MCF 10A (cell line): ENCODE data around the gene GRN. TPM values are rescaled to one million over a fixed set of nuclear protein-coding genes. Genes with fewer than 3 reads are reported as not detected.

ENCODE experiments used
- BruUV-seq: library from RNA; stranded (reverse); fragments of 400-500 nt; replicated peaks from 2 replicates; lab custom pipeline; 2021; lab: Mats Ljungman, UMichigan
- CTCF ChIA-PET: fragments of 300-600 bp; sonication (Branson Sonifier 250); formaldehyde crosslinking; extraction: SDS; loops from one replicate; lab custom pipeline; 2021; ENCODE audit warnings: antibody characterized with exemption, inconsistent platforms; lab: Yijun Ruan, JAX
- POLR2A ChIA-PET: fragments of 300-600, 350-650 bp; sonication (Branson Sonifier 250); formaldehyde crosslinking; extraction: SDS; loops from one replicate; lab custom pipeline; 2020; ENCODE audit warnings: antibody characterized with exemption, inconsistent platforms; lab: Yijun Ruan, JAX
- DNase-seq: peaks from one replicate; pipeline ENCODE4 v3.0.0-alpha.2; 2018; ENCODE audit not compliant: unreplicated experiment
- H3K27ac Mint-ChIP-seq: one replicate; pipeline ENCODE4 v1.8.0; 2022; ENCODE audit warnings: mild to moderate bottlenecking, low read depth, mixed read lengths; ENCODE audit not compliant: unreplicated experiment
- H3K27me3 Mint-ChIP-seq: one replicate; pipeline ENCODE4 v1.8.0; 2022; ENCODE audit warnings: mixed read lengths; ENCODE audit not compliant: insufficient read depth, unreplicated experiment
- H3K36me3 Mint-ChIP-seq: one replicate; pipeline ENCODE4 v1.8.0; 2022; ENCODE audit warnings: mild to moderate bottlenecking, moderate library complexity, mixed read lengths; ENCODE audit not compliant: insufficient read depth, unreplicated experiment
- H3K4me1 Mint-ChIP-seq: one replicate; pipeline ENCODE4 v1.8.0; 2022; ENCODE audit warnings: mixed read lengths; ENCODE audit not compliant: insufficient read depth, unreplicated experiment
- H3K4me3 Mint-ChIP-seq: one replicate; pipeline ENCODE4 v1.8.0; 2022; ENCODE audit warnings: mild to moderate bottlenecking, moderate library complexity, mixed read lengths; ENCODE audit not compliant: unreplicated experiment
- H3K9me3 Mint-ChIP-seq: one replicate; pipeline ENCODE4 v1.8.0; 2022; ENCODE audit warnings: mixed read lengths; ENCODE audit not compliant: unreplicated experiment
- intact Hi-C: fragments of 100-400 bp; cut with micrococcal nuclease; formaldehyde crosslinking; loops from 2 replicates; pipeline ENCODE4 v1.14.1; 2022
- total RNA-seq: library from RNA; stranded (reverse); gene quantifications from 2 replicates; pipeline ENCODE4 v1.2.3, GENCODE V29; 2022
- TF ChIP-seq, protein P1 (sequence below): fragments of 200-600 bp; IDR thresholded peaks from one replicate; pipeline ENCODE4 v1.8.0; 2022; ENCODE audit warnings: antibody characterized with exemption, mild to moderate bottlenecking; ENCODE audit not compliant: unreplicated experiment

The GRN gene
- total RNA-seq, 1 experiment from 2014 or later, result 143 TPM

DNA sequence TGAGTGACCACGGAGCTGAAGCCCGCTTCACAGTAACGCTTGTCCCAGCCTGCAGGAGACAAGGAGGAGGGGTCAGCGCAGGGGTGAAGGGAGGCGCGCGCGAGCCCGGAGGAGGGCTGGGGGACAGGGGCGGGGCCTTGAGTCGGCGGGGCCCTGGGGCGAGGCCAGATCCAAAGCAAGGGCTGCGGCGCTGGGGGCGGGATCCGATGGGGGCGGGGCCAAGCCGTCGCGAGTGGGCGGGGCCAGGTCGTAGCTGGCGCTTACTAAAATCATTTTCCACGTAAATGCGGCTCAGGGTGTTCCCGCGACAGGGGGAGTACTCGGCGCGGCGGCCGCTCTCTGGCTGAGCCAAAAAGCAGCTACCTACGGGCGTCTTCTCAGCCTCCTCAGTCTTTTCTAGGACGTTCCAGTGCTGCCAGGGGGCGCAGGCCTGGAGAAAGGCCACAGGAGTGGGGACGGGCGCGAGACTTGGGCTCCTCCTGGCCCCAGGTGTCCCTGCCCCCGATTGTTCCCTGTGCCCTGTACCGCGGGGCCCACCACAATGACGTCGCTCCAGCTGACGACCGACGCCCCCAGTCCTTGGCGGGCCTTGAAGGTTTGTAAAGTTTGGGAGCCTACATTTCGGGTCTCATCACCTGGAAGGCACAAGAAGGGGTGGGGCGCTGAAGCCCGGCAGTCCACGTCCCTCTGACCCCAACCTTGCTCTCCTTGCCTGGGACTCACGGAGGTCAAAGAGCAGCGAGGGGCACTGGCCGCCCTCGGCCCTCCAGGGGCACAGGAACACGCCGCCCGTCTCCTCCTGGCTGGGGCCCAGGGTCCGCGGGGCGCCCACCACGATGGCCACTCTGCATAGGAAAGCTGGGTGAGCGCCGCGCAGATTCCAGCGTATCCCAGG, 40.4 kb downstream of the GRN start:
- H3K27ac Mint-ChIP-seq, result no peak overlapping the region
- ChIA-PET CTCF (interaction anchor here (1.1 to 1.5 kb wide), 3 partner anchors 15 to 286 kb away, joined by 3 to 4 read pairs (median 3); no protein-coding TSS in a partner anchor), POLR2A (interaction anchor here (0.5 to 1.3 kb wide), 2 partner anchors 11 to 252 kb away, joined by 3 read pairs; no protein-coding TSS in a partner anchor)
- TF ChIP-seq, protein P1, sequence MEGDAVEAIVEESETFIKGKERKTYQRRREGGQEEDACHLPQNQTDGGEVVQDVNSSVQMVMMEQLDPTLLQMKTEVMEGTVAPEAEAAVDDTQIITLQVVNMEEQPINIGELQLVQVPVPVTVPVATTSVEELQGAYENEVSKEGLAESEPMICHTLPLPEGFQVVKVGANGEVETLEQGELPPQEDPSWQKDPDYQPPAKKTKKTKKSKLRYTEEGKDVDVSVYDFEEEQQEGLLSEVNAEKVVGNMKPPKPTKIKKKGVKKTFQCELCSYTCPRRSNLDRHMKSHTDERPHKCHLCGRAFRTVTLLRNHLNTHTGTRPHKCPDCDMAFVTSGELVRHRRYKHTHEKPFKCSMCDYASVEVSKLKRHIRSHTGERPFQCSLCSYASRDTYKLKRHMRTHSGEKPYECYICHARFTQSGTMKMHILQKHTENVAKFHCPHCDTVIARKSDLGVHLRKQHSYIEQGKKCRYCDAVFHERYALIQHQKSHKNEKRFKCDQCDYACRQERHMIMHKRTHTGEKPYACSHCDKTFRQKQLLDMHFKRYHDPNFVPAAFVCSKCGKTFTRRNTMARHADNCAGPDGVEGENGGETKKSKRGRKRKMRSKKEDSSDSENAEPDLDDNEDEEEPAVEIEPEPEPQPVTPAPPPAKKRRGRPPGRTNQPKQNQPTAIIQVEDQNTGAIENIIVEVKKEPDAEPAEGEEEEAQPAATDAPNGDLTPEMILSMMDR, result peak; percentile 11
- H3K27me3 Mint-ChIP-seq, result peaks cover 15% of the 10 kb centered on the region
- no peaks in the 10 kb centered on the region for H3K36me3 Mint-ChIP-seq
- H3K4me3 Mint-ChIP-seq, result peak overlapping the region; percentile 64
- no peaks in the 10 kb centered on the region for H3K4me1 Mint-ChIP-seq
- peak; percentile 66 for DNase-seq
- BruUV-seq, result no TSS peak
- no peaks in the 10 kb centered on the region for H3K9me3 Mint-ChIP-seq
- intact Hi-C loops, result no loop called here

DNA sequence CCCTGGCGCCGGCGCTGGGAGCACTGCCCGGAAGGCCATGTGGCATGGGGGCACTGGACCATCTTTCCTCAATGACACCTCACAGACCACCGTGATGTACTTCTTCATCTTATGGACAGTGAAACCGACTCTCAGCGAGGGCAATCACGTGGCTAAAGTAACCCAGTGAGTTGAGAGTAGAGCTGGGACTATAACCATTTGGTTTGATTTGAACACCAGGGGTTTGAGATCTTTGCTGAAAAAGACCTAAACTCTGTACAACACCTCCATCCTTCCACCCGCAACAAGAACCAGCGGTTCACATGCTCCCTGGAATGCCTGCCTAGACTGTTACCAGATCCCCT, 41.1 kb downstream of the GRN start:
- intact Hi-C loops, result no loop called here
- Mint-ChIP-seq H3K4me3 (peak overlapping the region; percentile 64), H3K36me3 (no peaks in the 10 kb centered on the region), H3K4me1 (no peaks in the 10 kb centered on the region), H3K27ac (no peak overlapping the region), H3K9me3 (no peaks in the 10 kb centered on the region), H3K27me3 (peaks cover 15% of the 10 kb centered on the region)
- DNase-seq, result no peak
- ChIA-PET CTCF (interaction anchor here (0.7 to 1.1 kb wide), 3 partner anchors 14 to 285 kb away, joined by 3 to 4 read pairs (median 3); no protein-coding TSS in a partner anchor), POLR2A (interaction anchor here (1.2 to 1.3 kb wide), 2 partner anchors 10 to 34 kb away, joined by 3 read pairs; no protein-coding TSS in a partner anchor)
- TF ChIP-seq, protein P1, result no peak
- BruUV-seq, result no TSS peak

DNA sequence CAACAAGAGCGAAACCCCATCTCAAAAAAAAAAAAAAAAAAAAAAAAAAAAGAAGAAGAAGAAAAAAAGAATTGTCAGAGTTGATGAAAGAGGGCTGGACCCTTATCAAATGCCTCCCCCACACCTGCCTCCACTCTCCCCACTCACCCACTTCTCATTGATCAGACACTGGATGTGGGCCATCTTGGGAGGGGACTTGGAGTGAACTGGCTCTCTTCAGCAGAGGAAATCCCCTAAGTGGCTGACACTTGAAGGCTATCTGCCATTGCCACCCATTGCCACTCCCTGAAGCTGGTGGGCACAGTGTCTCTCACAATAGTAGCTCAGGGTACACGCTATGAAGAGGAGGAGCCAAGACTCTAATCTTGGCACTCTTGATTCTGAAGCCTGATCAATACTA, 42.7 kb downstream of the GRN start:
- TF ChIP-seq, protein P1, result no peak
- Mint-ChIP-seq H3K9me3 (no peaks in the 10 kb centered on the region), H3K4me3 (no peak overlapping the region), H3K36me3 (no peaks in the 10 kb centered on the region), H3K4me1 (no peaks in the 10 kb centered on the region), H3K27ac (no peak overlapping the region), H3K27me3 (peaks cover 9% of the 10 kb centered on the region)
- DNase-seq, result no peak
- ChIA-PET POLR2A (interaction anchor here (1.0 kb wide), 1 partner anchor 9 kb away, joined by 3 read pairs; no protein-coding TSS in a partner anchor), CTCF (no interaction called here)
- intact Hi-C loops, result no loop called here
- no TSS peak for BruUV-seq

DNA sequence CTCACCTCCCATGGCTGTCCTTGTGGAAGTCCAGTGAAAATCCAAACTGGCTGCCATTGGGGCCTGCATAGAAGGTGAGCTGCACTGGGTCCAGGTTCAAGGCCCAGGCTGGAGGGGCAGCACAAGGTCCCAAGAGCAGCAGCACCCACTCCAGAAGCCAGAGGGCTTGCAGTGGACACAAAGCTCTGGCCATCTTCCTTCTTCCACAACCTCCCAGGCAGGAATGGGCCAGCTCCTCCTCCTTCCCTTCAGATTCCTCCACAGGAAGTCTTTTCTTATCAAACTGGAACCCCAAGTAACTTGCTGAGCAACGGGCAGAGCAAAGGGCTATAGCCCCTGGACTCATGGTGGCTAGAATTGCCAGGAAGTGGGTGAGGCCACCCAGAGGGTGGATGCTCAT, 44.2 kb downstream of the GRN start, which contains the start of gene ITGA2B:
Gene ITGA2B (minus strand): TSS at position 369 of the 400 bp plus-strand sequence. CDS start 176 bp downstream, at position 193.
- Mint-ChIP-seq H3K4me1 (no peaks in the 10 kb centered on the region), H3K9me3 (no peaks in the 10 kb centered on the region), H3K27ac (peak within 1 kb of the TSS; percentile 43), H3K27me3 (no peaks in the 10 kb centered on the region), H3K36me3 (peaks cover 8% of the 10 kb centered on the region), H3K4me3 (no peak within 1 kb of the TSS)
- ChIA-PET CTCF (interaction anchor here (0.6 kb wide), 2 partner anchors 22 to 144 kb away, joined by 3 read pairs; no protein-coding TSS in a partner anchor), POLR2A (interaction anchor here (0.6 kb wide), 1 partner anchor 146 kb away, joined by 4 read pairs; no protein-coding TSS in a partner anchor)
- TF ChIP-seq, protein P1, result no peak
- intact Hi-C loops, result no loop called here
- DNase-seq, result no peak
- no TSS peak for BruUV-seq
